Neuron (in vitro differentiated cells): ENCODE measurements around the gene CCHCR1.
"Not testable (repeated sequence)": the region's sequence is repeated elsewhere in the genome, so short reads cannot be mapped to it uniquely, and the experiment has no call there.

Experiments used
- H2AFZ ChIP-seq: one replicate; pipeline ENCODE4 v1.6.1; 2013; ENCODE audit warnings: low read depth, mild to moderate bottlenecking, inconsistent platforms, low read length, moderate library complexity
- H3K27me3 ChIP-seq: one replicate; pipeline ENCODE4 v1.6.1; 2013; ENCODE audit warnings: low read length; ENCODE audit not compliant: insufficient read depth
- H3K36me3 ChIP-seq: one replicate; pipeline ENCODE4 v1.6.1; 2013; ENCODE audit warnings: low read length; ENCODE audit not compliant: insufficient read depth
- H3K4me1 ChIP-seq: one replicate; pipeline ENCODE4 v1.6.1; 2013; ENCODE audit warnings: low read length; ENCODE audit not compliant: insufficient read depth
- H3K4me3 ChIP-seq: 2 replicates; pipeline ENCODE4 v1.5.1; 2013; ENCODE audit warnings: mild to moderate bottlenecking, low read length, moderate library complexity
- H3K9me3 ChIP-seq: one replicate; pipeline ENCODE4 v1.6.1; 2013; ENCODE audit warnings: low read length

Gene CCHCR1

DNA sequence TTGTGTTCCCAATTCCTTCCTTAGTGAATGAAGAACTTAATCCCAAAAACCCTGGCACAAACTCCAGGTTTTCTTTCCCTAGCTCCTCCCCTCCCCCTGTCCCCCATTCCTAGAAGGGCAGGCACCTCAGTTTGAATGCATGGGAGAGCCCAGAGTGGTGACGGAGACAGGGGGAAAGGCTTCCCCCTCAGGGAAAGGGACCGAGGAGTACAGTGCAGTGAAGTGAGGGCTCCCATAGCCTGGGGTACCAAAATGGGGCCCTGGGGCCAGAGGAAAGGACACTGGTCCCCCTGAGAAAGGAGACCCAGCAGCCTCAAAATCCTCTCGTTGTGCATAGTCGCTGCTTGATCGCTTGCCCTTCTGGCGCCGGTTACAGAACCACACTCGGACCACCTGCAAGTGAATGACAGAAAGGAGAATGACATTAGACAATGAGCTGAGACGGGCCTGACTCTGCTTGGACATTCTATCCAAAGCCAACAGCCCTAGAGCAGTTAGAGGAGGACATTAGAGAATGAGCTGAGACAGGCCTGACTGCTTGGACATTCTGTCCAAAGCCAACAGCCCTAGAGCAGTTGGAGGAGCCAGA is 7.0 kb upstream of the CCHCR1 start:
- H3K9me3 ChIP-seq, H3K4me1 ChIP-seq, H3K4me3 ChIP-seq, H3K36me3 ChIP-seq, H2AFZ ChIP-seq, H3K27me3 ChIP-seq: not testable (repeated sequence)

DNA sequence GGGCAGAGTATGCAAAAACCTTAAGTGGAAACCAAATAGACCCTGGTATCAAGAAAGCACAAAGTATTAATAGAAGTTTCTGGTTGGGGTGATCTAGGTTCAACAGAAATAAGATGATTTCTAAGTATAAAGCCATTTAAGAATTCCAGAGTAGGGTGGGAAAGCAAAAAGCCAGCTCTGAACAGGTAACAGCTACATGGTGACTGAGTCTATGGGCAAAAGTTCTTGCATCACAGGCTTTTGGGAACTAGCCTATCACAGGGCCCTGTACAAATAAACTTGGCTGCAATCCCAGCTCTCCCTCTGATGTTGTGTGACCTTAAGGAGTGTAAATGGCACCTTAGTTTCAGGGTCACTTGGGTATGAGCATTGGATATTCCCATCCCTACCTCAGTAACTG is 6.3 kb upstream of the CCHCR1 start:
- Histone ChIP-seq H3K4me1 (peaks cover 9% of the 10 kb centered on the region), H3K27me3 (no peaks in the 10 kb centered on the region), H3K36me3 (peaks cover 6% of the 10 kb centered on the region), H2AFZ (no peak overlapping the region), H3K4me3 (no peak overlapping the region), H3K9me3 (no peaks in the 10 kb centered on the region)

DNA sequence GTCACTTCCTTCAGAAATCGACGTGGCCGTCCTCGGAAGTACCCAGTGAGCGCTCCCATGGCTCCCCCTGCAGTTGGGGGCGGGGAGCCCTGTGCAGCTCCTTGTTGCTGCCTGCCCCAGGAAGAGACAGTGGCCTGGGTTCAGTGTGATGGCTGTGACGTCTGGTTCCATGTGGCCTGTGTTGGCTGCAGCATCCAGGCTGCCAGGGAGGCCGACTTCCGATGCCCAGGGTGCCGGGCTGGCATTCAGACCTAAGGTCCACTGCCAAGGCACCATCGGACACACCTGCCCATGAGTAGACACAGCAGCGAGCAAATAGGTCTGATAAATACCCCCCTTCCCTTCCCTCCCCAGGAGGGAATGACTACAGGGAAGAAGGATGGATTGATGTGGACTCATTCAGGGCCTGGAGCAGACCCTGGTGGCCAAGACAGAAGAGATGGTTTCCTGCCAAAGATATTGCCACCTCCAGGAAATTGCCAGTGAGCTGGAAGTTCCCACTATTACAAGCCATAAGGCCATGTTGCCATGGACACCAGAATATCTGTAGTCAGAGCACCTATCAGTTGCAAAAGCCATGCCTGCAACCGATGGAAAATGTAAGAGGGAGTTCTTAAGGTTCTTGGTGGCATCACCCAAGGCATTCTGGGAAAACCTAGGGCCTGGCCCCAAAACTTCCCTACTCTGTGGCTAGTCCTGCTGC is 5.0 kb upstream of the CCHCR1 start:
- Histone ChIP-seq H3K4me3 (no peak overlapping the region), H3K36me3 (peaks cover 6% of the 10 kb centered on the region), H2AFZ (no peak overlapping the region), H3K27me3 (no peaks in the 10 kb centered on the region), H3K4me1 (peaks cover 13% of the 10 kb centered on the region), H3K9me3 (no peaks in the 10 kb centered on the region)

DNA sequence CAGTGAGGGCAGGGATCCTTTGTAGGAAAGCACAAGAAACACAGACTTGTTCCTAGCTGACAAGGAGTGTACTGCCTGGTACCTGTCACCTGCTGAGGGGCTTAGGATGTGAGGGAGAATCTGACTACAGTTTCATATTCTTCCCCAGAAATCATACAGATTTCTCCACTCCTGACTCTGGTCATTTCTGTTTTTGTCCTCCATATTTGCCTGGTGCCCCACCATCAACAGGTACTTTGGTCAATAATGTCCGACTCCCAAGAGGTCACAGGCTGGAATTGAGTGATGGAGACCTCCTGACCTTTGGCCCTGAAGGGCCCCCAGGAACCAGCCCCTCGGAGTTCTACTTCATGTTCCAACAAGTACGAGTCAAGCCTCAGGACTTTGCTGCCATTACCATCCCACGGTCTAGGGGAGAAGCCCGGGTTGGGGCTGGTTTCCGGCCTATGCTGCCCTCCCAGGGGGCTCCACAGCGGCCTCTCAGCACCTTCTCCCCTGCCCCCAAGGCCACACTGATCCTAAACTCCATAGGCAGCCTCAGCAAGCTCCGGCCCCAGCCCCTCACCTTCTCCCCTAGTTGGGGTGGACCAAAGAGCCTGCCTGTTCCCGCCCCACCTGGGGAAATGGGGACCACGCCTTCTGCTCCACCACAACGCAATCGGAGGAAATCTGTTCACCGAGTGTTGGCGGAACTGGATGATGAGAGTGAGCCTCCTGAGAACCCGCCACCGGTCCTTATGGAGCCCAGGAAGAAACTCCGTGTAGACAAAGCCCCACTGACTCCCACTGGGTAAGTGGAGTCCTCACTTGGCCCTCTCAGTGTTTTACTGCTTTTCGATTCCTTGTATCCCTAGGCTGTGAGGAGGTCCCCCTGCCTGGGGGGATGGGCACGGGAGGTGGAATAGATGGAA is 3.9 kb upstream of the CCHCR1 start:
- Histone ChIP-seq H3K4me3 (no peak overlapping the region), H3K4me1 (peaks cover 19% of the 10 kb centered on the region), H3K9me3 (no peaks in the 10 kb centered on the region), H3K27me3 (no peaks in the 10 kb centered on the region), H2AFZ (no peak overlapping the region), H3K36me3 (peaks cover 6% of the 10 kb centered on the region)

DNA sequence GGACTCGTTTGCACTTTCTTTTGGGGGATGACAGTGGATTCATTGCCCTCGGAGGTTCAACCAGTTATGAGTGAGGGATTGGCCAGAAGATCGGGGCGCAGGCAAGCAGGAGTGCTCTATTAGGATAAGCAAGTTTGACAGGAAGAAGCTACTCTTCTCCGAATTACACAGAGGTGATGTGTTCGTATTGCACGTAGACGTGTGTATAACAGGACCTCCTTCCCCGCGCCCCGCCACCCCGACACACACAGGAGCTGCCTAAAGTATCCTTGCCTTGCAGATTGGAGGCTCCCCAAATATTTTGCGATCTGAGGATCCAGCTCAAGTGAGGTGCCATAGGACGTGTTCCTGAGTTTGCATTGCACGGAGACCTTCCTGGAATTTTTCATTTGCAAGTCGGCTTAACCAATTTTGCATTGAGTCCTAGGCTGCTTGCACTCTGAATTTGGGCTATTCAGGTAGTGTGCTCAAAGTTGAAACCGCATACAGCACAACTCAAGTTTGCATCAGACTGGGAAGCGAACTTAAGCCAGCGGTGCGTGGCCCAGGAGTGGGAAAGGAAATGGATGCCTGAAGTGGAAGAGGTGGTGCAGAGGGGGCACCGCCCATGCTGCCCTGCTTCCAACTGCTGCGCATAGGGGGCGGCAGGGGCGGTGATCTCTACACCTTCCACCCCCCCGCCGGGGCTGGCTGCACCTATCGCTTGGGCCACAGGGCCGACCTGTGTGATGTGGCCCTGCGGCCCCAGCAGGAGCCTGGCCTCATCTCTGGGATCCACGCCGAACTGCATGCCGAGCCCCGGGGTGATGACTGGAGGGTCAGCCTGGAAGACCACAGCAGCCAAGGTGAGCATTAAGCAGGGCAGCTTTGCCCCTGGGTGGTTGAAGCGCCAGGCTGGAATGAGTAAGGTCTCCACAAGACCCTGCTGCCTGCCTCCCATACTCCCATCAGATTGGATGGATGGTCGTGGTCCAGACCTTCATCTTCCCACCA is 1.6 kb upstream of the CCHCR1 start:
- peak overlapping the region; percentile 72 for H3K4me3 ChIP-seq
- H3K27me3 ChIP-seq = no peaks in the 10 kb centered on the region
- H3K4me1 ChIP-seq = peaks cover 19% of the 10 kb centered on the region
- H2AFZ ChIP-seq = peak overlapping the region; percentile 84
- H3K36me3 ChIP-seq = peaks cover 11% of the 10 kb centered on the region
- H3K9me3 ChIP-seq = no peaks in the 10 kb centered on the region

- H2AFZ ChIP-seq = peak within 1 kb of the TSS; percentile 84
- peaks cover 13% of the 10 kb centered on the region for H3K36me3 ChIP-seq
- H3K9me3 ChIP-seq = no peaks in the 10 kb centered on the region
- H3K4me3 ChIP-seq = peak within 1 kb of the TSS; percentile 72
- peaks cover 19% of the 10 kb centered on the region for H3K4me1 ChIP-seq
- no peaks in the 10 kb centered on the region for H3K27me3 ChIP-seq
These were observed 699 bp upstream of the CCHCR1 start, which contains the start of gene TCF19 for GRCh38 chr6:31158140-31158862. TCF19 (plus strand) TSS chr6:31158589; CDS start chr6:31159470, 881 bp downstream.

DNA sequence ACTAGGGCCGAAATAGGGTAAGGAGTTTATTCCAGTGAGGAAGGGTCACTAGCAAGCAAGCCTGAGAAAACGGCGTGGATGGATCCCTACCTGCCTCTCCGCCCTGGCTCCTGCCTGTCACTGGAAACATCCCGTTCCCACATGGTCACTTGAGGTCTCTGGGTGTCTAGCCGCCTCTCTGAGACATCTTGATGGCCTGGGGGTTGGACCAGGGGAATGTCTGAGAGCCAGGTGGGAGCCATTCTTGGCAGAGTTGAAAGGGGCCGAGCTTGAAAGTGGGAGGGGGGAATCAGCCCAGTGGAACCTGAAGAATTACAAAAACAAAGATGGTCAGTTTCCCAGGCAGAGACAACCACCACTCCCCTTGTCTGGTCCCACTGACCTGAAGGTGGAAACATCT is 961 bp downstream of the CCHCR1 start:
- Histone ChIP-seq H3K4me1 (peaks cover 19% of the 10 kb centered on the region), H2AFZ (no peak overlapping the region), H3K27me3 (no peaks in the 10 kb centered on the region), H3K36me3 (peaks cover 7% of the 10 kb centered on the region), H3K9me3 (no peaks in the 10 kb centered on the region), H3K4me3 (no peak overlapping the region)

DNA sequence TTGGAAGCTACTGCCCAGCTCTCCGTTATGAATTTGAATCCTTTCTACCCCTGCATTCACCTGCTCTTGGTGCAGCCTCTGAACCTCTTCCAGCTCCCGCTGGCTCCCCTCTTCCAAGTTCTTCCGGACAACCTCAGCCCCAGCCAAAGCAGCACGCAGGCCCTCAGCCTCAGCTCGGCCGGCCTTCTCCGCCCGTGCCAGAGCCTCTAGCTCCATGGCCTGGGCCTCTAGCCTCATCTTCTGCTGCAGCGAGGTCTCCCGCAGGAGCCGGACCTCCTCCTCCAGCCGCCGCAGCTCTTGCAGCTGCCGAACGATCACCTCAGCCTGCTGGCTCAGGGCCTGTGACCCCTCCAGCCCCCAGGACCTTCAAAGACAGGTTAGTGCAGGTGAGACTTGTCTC is 3.2 kb downstream of the CCHCR1 start:
- H3K4me1 ChIP-seq = peaks cover 15% of the 10 kb centered on the region
- no peak overlapping the region for H2AFZ ChIP-seq
- H3K4me3 ChIP-seq = no peak overlapping the region
- H3K9me3 ChIP-seq = no peaks in the 10 kb centered on the region
- no peaks in the 10 kb centered on the region for H3K27me3 ChIP-seq
- H3K36me3 ChIP-seq = peaks cover 13% of the 10 kb centered on the region

DNA sequence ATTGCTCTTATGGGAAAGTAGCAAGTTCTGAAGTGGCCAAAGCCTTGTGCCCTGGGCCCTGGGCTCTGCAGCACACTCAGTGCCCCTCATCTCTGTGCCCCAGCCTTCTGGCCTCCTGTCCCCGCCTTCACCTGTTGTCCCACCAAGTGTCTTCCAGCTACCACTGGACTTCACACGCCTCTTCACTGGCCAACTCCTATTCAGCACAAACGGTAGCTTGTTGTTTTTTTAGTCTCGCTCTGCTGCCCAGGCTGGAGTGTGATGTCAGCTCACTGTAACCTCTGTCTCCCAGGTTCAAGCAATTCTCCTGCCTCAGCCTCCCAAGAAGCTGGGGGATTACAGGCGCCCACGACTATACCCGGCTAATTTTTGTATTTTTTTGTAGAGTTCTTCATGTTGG is 4.8 kb downstream of the CCHCR1 start:
- Histone ChIP-seq H3K4me1 (peaks cover 6% of the 10 kb centered on the region), H3K36me3 (peaks cover 13% of the 10 kb centered on the region), H3K27me3 (no peaks in the 10 kb centered on the region), H3K4me3 (no peak overlapping the region), H2AFZ (no peak overlapping the region), H3K9me3 (no peaks in the 10 kb centered on the region)

DNA sequence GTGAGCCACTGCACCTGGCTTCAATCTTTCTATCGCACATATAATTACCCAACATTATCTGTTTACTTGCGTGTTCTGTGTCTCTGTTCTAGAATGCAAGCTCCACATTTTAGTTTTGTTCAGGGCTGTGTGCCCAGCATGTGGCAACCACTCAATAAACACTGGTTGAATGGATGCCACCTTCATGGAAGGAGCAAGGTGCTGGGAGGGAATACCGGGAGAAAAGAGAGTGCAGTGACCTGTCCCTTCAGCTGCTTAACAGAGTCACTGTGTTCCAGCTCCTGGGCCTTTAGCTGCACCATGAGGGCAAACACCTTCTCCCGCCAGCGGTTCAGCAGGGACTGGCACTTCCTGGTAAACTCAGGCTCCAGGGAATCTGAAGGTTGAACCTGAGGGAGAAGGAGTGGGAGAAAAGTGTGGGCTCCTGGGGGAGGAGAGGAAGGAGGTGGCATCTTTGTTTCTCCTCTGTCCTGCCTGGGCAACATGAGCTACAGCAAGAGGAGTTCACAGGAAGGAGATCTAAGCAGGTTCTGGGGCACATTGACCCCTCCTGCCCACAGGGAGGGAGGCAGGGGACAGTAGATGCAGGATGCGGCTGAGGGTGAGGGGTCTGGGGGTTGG is 7.7 kb downstream of the CCHCR1 start:
- Histone ChIP-seq H3K9me3 (no peaks in the 10 kb centered on the region), H3K36me3 (peaks cover 15% of the 10 kb centered on the region), H3K4me3 (no peak overlapping the region), H2AFZ (no peak overlapping the region), H3K4me1 (no peaks in the 10 kb centered on the region), H3K27me3 (no peaks in the 10 kb centered on the region)

GRCh38 chr6:31145386-31145785 is 12.2 kb downstream of the CCHCR1 start:
- Histone ChIP-seq H3K27me3 (no peaks in the 10 kb centered on the region), H3K9me3 (no peaks in the 10 kb centered on the region), H3K36me3 (peaks cover 25% of the 10 kb centered on the region)

DNA sequence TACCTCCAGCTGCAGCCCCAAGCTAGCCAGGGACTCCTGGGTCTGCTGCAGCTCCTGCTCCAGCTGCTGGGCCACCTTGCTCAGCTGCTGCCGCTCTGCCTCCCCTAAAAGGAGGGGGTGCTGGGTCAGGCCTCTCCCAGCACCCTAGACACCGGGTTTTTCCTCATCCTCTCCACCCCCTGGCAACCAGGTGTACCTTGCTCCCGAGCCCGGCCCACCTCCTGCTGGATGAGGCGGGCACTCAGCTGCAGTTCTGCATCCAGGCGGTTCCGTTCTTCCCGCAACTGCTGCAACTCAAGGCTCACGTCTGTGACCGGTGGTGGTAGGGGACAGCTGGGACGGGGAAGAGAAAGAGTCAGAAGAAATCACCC is 12.6 kb downstream of the CCHCR1 start:
- no peaks in the 10 kb centered on the region for H3K9me3 ChIP-seq
- H2AFZ ChIP-seq = no peak overlapping the region
- H3K27me3 ChIP-seq = no peaks in the 10 kb centered on the region
- no peaks in the 10 kb centered on the region for H3K4me1 ChIP-seq
- H3K4me3 ChIP-seq = no peak overlapping the region
- peaks cover 21% of the 10 kb centered on the region for H3K36me3 ChIP-seq

More at GRCh38 chr6:31145386-31145785, 12.2 kb downstream of the CCHCR1 start:
- Histone ChIP-seq H3K4me3 (no peak overlapping the region), H2AFZ (no peak overlapping the region), H3K4me1 (no peaks in the 10 kb centered on the region)
